HCT116 (cell line): ENCODE measurements around the gene ZNRF3.

Experiments
- ATF3 ChIP-seq: IDR thresholded peaks from 2 replicates; pipeline ENCODE4 v1.6.1; 2012
- CTCF ChIP-seq, 3 experiments: fragments of 200-600 bp in 1 of 3; sonication (generic) in 1 of 3; IDR thresholded peaks in 2 of 3; conservative IDR thresholded peaks in 1 of 3; 2 replicates each; pipeline ENCODE4 v1.5.1; 2012 to 2017; ENCODE audit warnings: low read depth in 2 of 3, low read length in 2 of 3, antibody characterized with exemption in 1 of 3, borderline replicate concordance in 1 of 3, control low read depth in 1 of 3, mild to moderate bottlenecking in 1 of 3, mixed read lengths in 1 of 3, mixed run types in 1 of 3, moderate library complexity in 1 of 3; ENCODE audit not compliant: insufficient read depth in 1 of 3
- EZH2 ChIP-seq: fragments of 200-600 bp; sonication (generic); IDR thresholded peaks from 2 replicates; pipeline ENCODE4 v1.6.1; 2017; ENCODE audit warnings: antibody characterized with exemption, mixed run types
- MAX ChIP-seq: IDR thresholded peaks from 2 replicates; pipeline ENCODE4 v1.6.1; 2012
- POLR2A ChIP-seq: IDR thresholded peaks from 2 replicates; pipeline ENCODE4 v1.7.0; 2011; ENCODE audit warnings: borderline replicate concordance; ENCODE audit not compliant: insufficient read depth, insufficient read length; ENCODE audit errors: extremely low read depth
- SIN3A ChIP-seq: IDR thresholded peaks from 2 replicates; pipeline ENCODE4 v1.6.1; 2012; ENCODE audit warnings: low read depth
- SP1 ChIP-seq: IDR thresholded peaks from 2 replicates; pipeline ENCODE4 v1.6.1; 2012; ENCODE audit warnings: low read depth
- TCF7L2 ChIP-seq: IDR thresholded peaks from 2 replicates; pipeline ENCODE4 v1.7.0; 2011; ENCODE audit warnings: borderline replicate concordance, inconsistent platforms; ENCODE audit not compliant: insufficient read depth, insufficient read length; ENCODE audit errors: extremely low read depth
- YY1 ChIP-seq: IDR thresholded peaks from 2 replicates; pipeline ENCODE4 v1.6.1; 2011; ENCODE audit warnings: low read length, low read depth, moderate library complexity, mild to moderate bottlenecking; ENCODE audit not compliant: insufficient replicate concordance; ENCODE audit errors: extremely low read depth

GRCh38 chr22:28940441-28940840, 57.1 kb downstream of the ZNRF3 start:
- TF ChIP-seq SP1 = no peak
- no peak for TF ChIP-seq MAX
- TF ChIP-seq CTCF (IDR thresholded peaks at IDR 0.05 in 2 of 3, conservative IDR thresholded peaks at IDR 0.05 in 1 of 3; ENCODE audit: borderline replicate concordance in 1 of 3, insufficient read depth in 1 of 3, low read depth in 2 of 3, low read length in 2 of 3) = no peak
- no peak for TF ChIP-seq SIN3A
- TF ChIP-seq POLR2A = no peak
- TF ChIP-seq ATF3 = no peak
- TF ChIP-seq YY1 = no peak
- TF ChIP-seq EZH2 = no peak
- TF ChIP-seq TCF7L2 = no peak
